Measurements from ENCODE around the gene NUDT3.
"Not testable (repeated sequence)": the region's sequence is repeated elsewhere in the genome, so short reads cannot be mapped to it uniquely, and the experiment has no call there.

NUDT3 gene

DNA sequence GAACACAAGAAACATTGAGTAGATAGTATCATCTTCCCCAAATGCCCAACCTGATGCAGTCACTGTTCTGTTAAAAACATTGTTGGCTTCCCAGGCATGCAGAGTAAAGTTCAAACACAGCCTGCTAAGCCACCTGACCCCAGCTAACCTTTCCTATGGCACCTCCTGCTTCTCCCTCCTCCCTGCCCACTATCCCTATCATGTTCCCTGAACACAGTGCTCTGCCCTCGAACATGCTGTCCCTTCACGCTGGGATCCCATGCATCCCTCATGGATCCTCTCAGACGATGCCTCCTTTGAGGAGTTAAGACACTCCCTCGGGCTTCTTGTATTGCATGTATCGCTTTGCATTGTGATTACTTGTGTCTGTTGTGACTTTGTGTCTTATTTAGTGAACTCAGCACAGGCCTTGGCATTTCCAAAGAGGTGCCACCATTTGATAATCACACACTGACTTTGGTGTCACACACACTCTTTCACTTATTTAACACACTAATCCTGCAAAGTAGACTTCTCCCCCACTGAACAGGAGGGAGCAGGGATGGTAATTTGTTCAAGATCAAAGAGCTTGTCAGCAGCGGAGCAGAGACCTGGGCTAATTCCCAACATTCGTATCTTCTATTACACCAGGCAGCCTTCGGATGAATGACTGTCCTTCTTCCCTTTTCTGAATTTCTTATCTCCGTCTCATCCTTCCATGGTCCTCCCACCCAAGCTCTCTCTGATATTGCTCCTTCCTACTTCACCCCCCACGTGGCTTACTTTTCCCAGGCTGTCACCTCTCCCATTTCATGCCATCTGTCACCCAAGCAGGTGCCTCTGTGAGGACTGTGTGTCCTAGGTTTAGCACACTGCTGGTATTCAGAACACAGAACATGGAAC, 115.3 kb downstream of the NUDT3 start:
- DNase-seq (ENCODE audit: low read depth), result no peak
- TF ChIP-seq, protein P1, sequence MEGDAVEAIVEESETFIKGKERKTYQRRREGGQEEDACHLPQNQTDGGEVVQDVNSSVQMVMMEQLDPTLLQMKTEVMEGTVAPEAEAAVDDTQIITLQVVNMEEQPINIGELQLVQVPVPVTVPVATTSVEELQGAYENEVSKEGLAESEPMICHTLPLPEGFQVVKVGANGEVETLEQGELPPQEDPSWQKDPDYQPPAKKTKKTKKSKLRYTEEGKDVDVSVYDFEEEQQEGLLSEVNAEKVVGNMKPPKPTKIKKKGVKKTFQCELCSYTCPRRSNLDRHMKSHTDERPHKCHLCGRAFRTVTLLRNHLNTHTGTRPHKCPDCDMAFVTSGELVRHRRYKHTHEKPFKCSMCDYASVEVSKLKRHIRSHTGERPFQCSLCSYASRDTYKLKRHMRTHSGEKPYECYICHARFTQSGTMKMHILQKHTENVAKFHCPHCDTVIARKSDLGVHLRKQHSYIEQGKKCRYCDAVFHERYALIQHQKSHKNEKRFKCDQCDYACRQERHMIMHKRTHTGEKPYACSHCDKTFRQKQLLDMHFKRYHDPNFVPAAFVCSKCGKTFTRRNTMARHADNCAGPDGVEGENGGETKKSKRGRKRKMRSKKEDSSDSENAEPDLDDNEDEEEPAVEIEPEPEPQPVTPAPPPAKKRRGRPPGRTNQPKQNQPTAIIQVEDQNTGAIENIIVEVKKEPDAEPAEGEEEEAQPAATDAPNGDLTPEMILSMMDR (IDR thresholded peaks at IDR 0.05; ENCODE audit: insufficient read depth, low read depth, low read length, missing control alignments), result no peak
- H3K4me3 ChIP-seq (ENCODE audit: low read length), result no peak overlapping the region

DNA sequence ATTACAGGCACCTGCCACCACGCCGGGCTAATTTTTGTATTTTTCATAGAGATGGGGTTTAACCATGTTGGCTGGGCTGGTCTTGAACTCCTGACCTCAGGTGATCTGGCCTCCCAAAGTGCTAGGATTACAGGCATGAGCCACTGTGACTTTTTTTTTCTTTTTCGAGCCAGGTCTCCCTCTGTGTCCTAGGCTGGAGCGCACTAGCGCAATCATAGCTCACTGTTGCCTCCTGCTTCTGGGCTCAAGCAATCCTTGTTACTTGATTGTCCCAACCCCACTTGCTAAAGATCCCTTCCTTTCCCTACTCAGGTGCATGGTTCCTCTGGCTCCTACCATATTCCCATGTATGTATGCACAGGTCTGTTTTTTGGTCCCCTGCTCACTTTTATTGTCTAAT, 116.3 kb downstream of the NUDT3 start:
- TF ChIP-seq, protein P1 (IDR thresholded peaks at IDR 0.05; ENCODE audit: insufficient read depth, low read depth, low read length, missing control alignments), result no peak
- no peak for DNase-seq (ENCODE audit: low read depth)
- no peak overlapping the region for H3K4me3 ChIP-seq (ENCODE audit: low read length)

DNA sequence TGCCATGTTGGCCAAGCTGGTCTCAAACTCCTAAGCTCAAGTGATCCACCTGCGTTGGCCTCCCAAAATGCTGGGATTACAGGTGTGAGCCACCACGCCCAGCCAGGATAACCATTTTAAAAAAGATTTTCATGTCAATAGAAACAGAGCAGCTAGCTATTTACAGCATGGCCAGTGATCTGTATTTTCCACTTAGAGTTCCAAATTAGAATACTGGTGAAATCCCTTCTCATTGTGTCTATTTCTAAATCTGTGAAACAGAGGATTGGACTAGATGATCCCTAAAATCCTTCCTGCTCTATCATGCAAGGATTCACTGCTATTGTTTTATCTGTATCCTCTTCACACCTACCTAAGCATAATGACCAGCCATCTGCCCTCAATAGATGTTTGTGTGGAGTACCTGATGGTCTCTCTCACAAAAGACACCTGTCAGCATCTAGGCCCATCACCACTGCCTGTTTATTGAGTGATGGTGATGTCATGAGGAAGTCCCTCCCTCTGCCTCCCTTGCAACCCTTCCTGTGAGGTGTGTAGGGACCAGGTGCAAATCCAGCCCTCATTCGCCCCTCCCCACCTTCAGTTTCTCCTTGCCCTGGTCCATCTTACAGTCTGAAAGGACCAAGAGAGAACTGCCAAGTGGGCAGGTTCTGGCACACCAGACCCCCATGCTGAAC, 117.2 kb downstream of the NUDT3 start:
- TF ChIP-seq, protein P1 (IDR thresholded peaks at IDR 0.05; ENCODE audit: insufficient read depth, low read depth, low read length, missing control alignments), result no peak
- DNase-seq (ENCODE audit: low read depth), result no peak
- H3K4me3 ChIP-seq (ENCODE audit: low read length), result no peak overlapping the region

DNA sequence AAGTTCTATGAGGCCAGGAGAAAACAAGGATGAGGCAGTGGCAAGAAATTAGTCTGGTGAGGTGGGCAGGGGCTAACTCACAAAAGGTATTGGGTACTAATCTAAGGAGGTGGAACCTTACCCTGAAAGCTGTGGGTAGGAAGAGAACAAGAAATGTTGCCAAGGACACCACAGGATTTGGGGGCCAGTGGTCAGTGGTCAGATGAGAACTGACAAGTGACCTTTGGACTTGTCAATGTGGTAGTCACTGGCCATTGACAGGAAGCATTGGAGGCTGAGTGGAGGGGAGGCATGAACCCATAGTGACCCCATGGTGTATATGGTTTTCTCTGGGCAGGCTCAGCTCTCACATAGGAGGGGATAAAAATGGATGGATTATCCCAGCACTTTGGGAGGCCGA, 118.3 kb downstream of the NUDT3 start:
- no peak overlapping the region for H3K4me3 ChIP-seq (ENCODE audit: low read length)
- DNase-seq (ENCODE audit: low read depth), result no peak
- TF ChIP-seq, protein P1 (IDR thresholded peaks at IDR 0.05; ENCODE audit: insufficient read depth, low read depth, low read length, missing control alignments), result no peak

DNA sequence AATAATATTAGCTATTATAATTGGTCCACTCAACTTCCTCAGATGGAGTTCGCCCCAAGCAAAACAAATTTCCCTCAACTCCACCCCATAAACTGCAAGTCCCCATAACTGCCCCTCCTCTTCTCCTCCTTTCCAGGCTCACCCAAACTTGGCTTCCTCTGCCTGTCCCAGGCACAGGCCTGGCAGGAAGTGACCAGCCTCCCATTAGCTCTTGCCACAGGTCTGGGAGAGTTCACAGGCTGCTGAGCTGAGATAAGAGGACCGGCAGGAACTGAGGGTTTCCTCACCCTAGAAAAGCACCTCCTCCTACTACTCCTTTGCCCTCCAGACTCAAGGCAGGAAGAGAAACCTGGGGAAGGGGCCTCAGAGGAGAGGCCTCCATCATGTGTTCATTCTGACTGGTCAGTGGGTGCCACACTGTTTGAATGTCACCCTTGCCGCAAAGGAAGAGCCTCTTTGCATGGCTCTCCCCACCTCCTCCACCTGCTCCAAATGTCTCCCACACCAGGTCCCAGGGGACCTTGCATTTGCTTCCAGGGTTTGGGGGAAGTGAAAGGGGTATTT, 119.1 kb downstream of the NUDT3 start:
- DNase-seq (ENCODE audit: low read depth), result no peak
- no peak overlapping the region for H3K4me3 ChIP-seq (ENCODE audit: low read length)

DNA sequence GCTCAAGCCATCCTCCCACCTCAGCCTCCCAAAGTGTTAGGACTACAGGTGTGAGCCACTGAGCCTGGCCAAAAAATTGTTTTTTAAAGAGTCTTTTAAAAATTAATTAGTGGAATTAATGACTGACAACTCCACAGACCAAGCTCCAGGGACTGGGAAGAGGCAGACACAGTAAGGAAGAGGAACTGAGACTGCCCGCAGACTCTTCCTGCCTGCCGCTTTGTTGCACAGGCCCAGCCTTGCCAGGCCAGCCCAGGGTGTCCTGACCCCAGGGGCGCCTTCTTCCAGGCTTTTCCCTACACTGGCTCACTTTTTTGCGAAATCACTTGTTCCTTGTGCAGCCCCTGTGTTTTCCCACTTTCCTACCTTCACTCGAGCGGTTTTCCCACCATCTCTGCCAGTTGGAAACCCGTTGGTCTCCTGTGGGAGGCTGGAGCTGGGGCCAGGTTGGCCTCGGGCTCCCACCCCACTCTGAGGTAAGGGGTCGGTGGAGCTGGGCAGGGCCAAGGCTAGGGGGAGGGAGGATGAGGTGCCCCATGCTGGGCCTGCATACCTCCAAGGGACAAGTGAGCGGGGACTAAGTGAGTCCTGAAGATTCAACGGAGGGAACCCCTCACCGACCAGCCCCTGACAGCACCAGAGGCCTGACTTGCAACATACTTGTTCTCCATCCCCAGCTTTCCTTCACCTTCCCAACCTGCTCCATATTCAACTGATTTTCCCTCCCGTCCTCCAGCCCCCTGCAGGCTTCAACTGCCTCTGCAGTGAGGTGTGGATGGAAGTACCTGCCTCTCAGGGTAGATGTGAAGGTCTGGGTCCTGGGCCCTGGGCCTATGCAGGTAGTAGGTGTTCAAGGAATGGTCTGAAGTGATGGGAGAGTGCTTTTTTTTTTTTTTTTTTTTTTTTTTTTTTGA, 120.2 kb downstream of the NUDT3 start:
- no peak for DNase-seq (ENCODE audit: low read depth)
- TF ChIP-seq, protein P1 (IDR thresholded peaks at IDR 0.05; ENCODE audit: insufficient read depth, low read depth, low read length, missing control alignments), result no peak
- H3K4me3 ChIP-seq (ENCODE audit: low read length), result no peak overlapping the region

More for the DNA sequence above, 119.1 kb downstream of the NUDT3 start:
- TF ChIP-seq, protein P1 (IDR thresholded peaks at IDR 0.05; ENCODE audit: insufficient read depth, low read depth, low read length, missing control alignments), result no peak

DNA sequence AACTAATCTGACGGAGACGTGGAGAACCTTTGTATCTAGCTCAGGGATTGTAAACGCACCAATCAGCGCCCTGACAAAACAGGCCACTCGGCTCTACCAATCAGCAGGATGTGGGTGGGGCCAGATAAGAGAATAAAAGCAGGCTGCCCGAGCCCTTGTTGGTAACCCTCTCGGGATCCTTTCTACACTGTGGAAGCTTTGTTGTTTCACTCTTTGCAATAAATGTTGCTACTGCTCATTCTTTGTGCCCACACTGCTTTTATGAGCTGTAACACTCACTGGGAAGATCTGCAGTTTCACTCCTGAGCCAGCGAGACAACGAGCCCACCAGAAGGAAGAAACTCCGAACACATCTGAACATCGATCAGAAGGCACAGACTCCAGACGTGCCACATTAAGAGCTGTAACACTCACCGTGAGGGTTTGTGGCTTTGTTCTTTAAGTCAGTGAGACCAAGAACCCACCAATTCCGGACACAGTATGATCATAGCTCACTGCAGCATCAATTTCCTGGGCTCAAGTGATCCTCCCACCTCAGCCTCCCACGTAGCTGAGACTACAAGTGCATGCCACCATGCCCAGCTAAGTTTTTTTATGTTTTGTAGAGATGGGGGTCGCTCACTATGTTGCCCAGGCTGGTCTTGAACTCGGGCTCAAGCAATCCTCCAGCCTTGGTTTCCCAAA, 122.7 kb downstream of the NUDT3 start:
- not testable (repeated sequence) for H3K4me3 ChIP-seq (ENCODE audit: low read length)

DNA sequence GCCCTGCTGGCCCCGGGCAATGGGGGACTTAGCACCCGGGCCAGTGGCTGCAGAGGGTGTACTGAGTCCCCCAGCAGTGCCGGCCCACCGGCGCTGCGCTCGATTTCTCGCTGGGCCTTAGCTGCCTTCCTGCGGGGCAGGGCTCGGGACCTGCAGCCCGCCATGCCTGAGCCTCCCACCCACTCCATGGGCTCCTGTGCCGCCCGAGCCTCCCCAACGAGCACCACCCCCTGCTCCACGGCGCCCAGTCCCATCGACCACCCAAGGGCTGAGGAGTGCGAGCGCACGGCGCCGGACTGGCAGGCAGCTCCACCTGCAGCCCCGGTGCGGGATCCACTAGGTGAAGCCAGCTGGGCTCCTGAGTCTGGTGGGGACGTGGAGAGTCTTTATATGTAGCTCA, 123.3 kb downstream of the NUDT3 start:
- not testable (repeated sequence) for H3K4me3 ChIP-seq (ENCODE audit: low read length); DNase-seq (ENCODE audit: low read depth)

More for the DNA sequence above, 122.7 kb downstream of the NUDT3 start:
- not testable (repeated sequence) for DNase-seq (ENCODE audit: low read depth)
